Measurements from ENCODE around the gene TNFSF15. TPM values are rescaled to one million over a fixed set of nuclear protein-coding genes. Genes with fewer than 3 reads are reported as not detected.

Gene TNFSF15
- total RNA-seq, 2 experiments from 2014 or later = 0.06 to 0.16 TPM

DNA sequence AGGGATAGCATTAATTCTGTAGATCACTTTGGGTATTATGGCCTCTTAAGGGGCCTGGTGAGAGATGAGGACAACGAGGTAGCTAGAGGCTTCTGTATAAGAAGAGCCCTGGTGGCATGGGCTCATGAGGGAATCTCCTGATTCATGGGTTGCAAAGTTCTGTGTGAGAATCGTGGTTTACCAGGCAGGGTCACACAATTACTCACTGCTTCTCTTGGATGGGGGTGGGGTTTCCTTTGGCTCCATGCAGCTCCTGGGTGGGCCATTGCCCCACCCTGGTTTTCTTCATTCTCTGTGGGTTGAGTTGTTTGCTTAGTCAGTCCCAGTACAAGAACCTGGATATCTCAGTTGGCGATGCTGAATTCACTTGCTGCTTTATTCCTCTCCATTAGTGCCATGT is 30.9 kb upstream of the TNFSF15 start:
- peak; percentile 44 for DNase-seq
- no peak overlapping the region for H3K4me3 Mint-ChIP-seq

DNA sequence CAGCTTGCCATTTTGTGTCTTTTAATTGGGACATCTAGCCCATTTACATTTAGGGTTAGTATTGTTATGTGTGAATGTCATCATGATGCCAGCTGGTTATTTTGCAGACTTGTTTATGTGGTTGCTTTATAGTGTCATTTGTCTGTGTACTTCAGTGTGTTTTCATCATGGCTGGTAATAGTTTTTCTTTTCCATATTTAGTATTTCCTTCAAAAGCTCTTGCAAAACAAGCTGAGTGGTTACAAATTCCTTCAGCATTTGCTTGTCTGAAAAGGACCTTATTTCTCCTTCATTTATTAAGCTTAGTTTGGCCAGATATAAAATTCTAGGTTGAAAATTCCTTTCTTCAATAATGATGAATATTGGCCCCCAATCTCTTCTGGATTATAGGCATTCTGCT is 28.5 kb upstream of the TNFSF15 start:
- ATAC-seq (no peak), DNase-seq (no peak)
- H3K27me3 Mint-ChIP-seq = peaks cover 13% of the 10 kb centered on the region
- H3K9me3 Mint-ChIP-seq (ENCODE audit: low read depth) = no peaks in the 10 kb centered on the region
- H3K36me3 Mint-ChIP-seq = peaks cover 6% of the 10 kb centered on the region
- H3K4me1 Mint-ChIP-seq = peaks cover 21% of the 10 kb centered on the region
- H3K27ac Mint-ChIP-seq = no peak overlapping the region
- H3K4me3 Mint-ChIP-seq = no peak overlapping the region
- CTCF ChIA-PET = no interaction called here

More for the DNA sequence above, 30.9 kb upstream of the TNFSF15 start:
- Mint-ChIP-seq H3K36me3 (peaks cover 13% of the 10 kb centered on the region), H3K4me1 (peaks cover 21% of the 10 kb centered on the region), H3K27me3 (peaks cover 8% of the 10 kb centered on the region), H3K9me3 (ENCODE audit: low read depth) (no peaks in the 10 kb centered on the region), H3K27ac (no peak overlapping the region)
- peak; percentile 42 for ATAC-seq
- CTCF ChIA-PET = interaction anchor here (0.8 kb wide), 1 partner anchor 156 kb away, joined by 3 read pairs; no protein-coding TSS in a partner anchor

DNA sequence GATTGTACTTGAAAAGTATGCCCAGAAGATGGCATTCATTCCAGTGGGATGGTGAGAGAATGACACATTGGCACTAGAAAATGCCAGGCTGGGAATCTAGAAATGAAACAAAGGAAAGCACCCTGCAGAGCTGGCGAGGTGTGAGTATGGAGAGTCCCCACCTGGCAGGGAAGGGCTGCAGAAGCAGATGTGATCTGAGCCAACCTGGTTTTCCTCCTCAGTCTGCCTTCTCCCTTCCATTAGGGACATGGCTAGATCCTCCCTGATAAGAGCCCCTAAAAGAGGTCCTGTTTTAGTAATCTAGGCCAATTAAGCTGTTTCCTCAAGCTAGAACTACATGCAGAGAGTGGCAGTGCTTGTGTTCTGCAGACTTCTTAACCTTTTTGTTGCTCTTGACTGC is 24.7 kb upstream of the TNFSF15 start:
- Mint-ChIP-seq H3K36me3 (peaks cover 10% of the 10 kb centered on the region), H3K4me3 (no peak overlapping the region), H3K9me3 (ENCODE audit: low read depth) (no peaks in the 10 kb centered on the region), H3K27me3 (peaks cover 13% of the 10 kb centered on the region), H3K27ac (no peak overlapping the region), H3K4me1 (peaks cover 10% of the 10 kb centered on the region)
- ATAC-seq (no peak), DNase-seq (no peak)
- CTCF ChIA-PET = no interaction called here

DNA sequence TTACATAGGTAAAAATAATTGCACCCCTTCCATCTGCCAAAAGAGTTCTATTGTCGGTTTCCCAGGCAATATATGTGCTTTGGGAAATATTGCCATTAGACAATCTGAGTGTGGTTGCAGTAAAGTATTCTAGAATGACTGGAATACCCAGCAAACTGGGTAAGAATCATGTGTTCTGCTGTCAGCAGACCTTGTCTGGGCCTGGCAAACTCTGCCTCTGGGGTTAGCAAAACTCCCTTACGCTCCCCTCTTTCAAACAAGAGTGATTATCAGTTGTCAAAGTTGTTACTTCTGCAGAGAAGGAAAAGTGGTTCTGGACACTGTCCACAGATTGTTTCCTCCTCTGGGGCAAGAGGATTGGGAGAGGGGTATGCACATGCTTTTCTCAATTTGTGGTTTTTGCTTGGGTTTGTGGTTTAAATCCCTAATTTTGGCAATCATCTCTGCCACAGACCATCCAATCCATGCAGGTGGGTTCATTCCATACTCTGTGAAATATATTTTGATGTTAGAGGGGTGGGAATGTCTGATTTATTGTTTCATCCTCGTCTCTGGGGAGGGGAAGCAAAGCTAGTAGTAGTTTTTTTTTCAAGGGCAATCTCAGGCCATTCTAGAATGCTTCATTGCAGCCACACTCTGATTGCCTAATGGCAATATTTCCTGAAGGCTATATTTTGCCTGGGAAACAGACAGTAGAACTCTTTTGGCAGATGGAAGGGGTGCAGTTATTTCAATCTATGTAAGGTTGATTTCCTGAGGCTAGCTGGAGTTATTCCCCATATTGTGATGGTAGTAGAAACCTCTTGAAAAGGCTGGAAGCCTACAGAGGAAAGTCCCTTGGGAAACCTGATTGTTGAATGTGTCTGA is 24.0 kb upstream of the TNFSF15 start:
- DNase-seq (no peak), ATAC-seq (no peak)
- Mint-ChIP-seq H3K27me3 (peaks cover 9% of the 10 kb centered on the region), H3K27ac (no peak overlapping the region), H3K4me3 (no peak overlapping the region), H3K4me1 (peaks cover 2% of the 10 kb centered on the region), H3K36me3 (peaks cover 8% of the 10 kb centered on the region), H3K9me3 (ENCODE audit: low read depth) (no peaks in the 10 kb centered on the region)
- CTCF ChIA-PET = no interaction called here

DNA sequence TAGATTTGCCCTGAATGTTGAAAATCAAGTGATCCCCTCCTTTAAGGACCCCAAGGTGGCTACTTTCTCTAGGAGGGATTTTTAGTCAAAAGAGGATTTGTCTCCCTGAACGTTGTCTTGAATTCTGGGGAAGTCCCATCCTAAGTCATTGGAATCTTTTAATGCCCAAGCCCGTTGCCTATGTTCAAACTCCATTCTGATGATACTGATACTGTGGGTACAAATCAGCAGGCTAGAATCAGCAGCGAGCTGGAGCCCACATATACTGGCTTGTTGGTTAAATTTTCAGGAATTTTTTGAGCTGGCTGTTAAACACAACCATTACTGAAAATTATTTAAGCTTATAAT is 22.4 kb upstream of the TNFSF15 start:
- CTCF ChIA-PET = interaction anchor here (1.3 kb wide), 1 partner anchor 147 kb away, joined by 4 read pairs; no protein-coding TSS in a partner anchor
- ATAC-seq (no peak), DNase-seq (no peak)
- H3K4me1 Mint-ChIP-seq = no peaks in the 10 kb centered on the region
- H3K9me3 Mint-ChIP-seq (ENCODE audit: low read depth) = no peaks in the 10 kb centered on the region
- peaks cover 7% of the 10 kb centered on the region for H3K27me3 Mint-ChIP-seq
- peaks cover 8% of the 10 kb centered on the region for H3K36me3 Mint-ChIP-seq
- H3K27ac Mint-ChIP-seq = no peak overlapping the region
- H3K4me3 Mint-ChIP-seq = no peak overlapping the region

DNA sequence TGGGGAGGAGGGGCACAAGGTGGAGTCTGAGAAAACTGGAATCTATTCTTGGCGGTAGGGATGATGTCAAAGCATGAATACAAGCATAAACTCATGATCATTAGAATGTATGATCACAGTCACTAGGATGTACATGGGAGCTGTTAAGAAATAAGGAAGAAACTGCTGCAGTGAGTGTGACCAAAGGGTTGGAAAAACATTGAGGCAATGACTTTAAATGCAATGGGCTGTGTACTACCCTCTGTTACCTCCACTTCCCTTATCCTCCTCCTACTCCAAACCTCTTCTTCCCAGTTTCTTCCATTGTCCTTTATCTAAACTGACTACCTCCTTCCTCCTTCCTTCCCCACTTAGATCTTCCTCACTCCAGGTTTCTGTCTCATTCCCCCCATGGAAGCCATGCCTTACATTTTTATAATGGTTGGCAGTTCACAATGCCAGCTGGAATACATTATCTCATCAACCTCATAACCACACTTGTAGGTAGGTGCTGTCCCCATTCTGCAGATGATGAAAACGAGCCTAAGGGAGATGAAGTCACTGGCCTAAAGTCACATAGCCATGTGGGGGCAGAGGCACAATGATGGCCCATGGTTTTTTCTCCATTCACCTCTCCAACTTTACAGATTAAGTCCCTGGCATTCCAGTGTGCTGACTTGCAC is 21.9 kb upstream of the TNFSF15 start:
- ATAC-seq = no peak
- no peak for DNase-seq
- H3K36me3 Mint-ChIP-seq = peaks cover 8% of the 10 kb centered on the region
- peaks cover 1% of the 10 kb centered on the region for H3K4me1 Mint-ChIP-seq
- H3K27me3 Mint-ChIP-seq = peaks cover 7% of the 10 kb centered on the region
- no peaks in the 10 kb centered on the region for H3K9me3 Mint-ChIP-seq (ENCODE audit: low read depth)
- no peak overlapping the region for H3K27ac Mint-ChIP-seq
- CTCF ChIA-PET = interaction anchor here (1.3 kb wide), 1 partner anchor 147 kb away, joined by 4 read pairs; no protein-coding TSS in a partner anchor
- H3K4me3 Mint-ChIP-seq = no peak overlapping the region

DNA sequence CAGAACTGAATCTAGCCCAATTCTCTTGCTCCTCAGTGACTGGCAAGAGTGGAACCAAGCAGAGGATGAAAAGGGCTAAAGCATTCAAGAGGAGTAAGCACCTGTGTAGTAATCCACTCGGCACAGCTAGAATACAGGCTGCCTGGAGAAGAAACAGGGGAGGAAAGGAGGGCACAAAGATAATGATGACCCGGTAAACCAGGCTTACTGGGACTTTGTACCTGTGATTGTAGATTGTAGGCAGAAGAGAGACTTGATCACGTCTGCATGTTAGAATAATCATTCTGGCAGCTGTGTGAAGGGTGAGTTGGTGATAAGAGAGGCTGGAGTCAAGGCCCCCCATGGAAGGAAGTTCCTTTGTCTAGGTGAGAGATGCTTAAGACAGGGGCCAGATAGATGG is 20.6 kb upstream of the TNFSF15 start:
- Mint-ChIP-seq H3K27me3 (peaks cover 5% of the 10 kb centered on the region), H3K9me3 (ENCODE audit: low read depth) (no peaks in the 10 kb centered on the region), H3K36me3 (peaks cover 4% of the 10 kb centered on the region), H3K4me1 (peaks cover 10% of the 10 kb centered on the region), H3K27ac (no peak overlapping the region), H3K4me3 (no peak overlapping the region)
- CTCF ChIA-PET = no interaction called here
- DNase-seq (no peak), ATAC-seq (no peak)

DNA sequence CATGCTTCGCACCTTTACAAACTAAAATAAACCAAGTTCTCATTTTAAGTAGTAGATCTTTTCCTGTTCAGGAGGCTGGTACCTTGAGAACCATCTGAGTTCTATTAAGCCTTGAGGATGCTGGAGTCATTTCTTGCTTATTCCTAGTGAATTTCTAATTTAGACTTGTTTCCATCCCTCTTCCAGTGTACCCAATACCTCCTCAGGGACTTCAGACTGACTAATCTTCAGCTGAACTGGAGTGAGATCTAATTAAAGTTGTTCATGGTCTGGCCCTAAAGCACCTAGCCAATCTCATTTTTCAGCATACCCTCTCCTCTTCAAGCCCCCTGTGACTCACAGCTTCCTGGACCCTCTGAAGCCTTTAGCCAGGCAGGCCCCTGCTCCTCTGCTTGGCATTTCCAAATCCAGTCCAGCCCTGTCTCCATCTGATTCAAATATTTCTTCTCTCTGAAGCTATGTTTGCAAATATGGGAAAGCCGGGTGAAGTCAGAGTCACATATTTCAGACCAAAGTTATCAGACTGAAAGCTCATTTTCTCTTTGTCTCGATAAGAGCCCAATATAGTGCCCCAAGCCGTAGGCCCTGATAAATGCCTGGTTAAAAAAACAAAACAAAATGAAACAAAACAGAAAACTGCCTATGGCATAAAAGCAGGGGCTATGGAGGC is 19.4 kb upstream of the TNFSF15 start:
- H3K27ac Mint-ChIP-seq = no peak overlapping the region
- no peaks in the 10 kb centered on the region for H3K9me3 Mint-ChIP-seq (ENCODE audit: low read depth)
- peaks cover 3% of the 10 kb centered on the region for H3K27me3 Mint-ChIP-seq
- peaks cover 4% of the 10 kb centered on the region for H3K36me3 Mint-ChIP-seq
- ATAC-seq (no peak), DNase-seq (no peak)
- CTCF ChIA-PET = no interaction called here
- peaks cover 10% of the 10 kb centered on the region for H3K4me1 Mint-ChIP-seq
- H3K4me3 Mint-ChIP-seq = no peak overlapping the region

DNA sequence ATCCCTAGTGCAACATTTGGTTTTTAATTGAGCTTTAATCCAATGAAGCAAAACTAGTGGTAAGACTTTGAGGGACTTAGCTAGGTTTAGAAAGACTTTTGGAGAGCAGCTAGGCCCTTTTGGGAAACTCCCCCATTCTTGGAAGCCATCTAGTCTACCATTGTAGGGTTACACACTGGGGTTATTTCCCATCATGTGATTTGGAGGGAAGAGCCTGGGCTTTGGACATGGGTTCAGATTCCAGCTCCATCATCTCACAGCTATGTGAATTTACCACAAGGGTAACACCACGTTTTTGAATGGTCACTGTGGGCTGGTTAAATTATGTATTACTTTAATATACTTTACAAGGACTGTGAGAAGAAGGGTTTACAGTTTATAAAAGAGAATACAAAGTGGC is 18.3 kb upstream of the TNFSF15 start:
- Mint-ChIP-seq H3K27ac (no peak overlapping the region), H3K27me3 (no peaks in the 10 kb centered on the region), H3K4me3 (no peak overlapping the region), H3K9me3 (ENCODE audit: low read depth) (no peaks in the 10 kb centered on the region), H3K4me1 (peaks cover 10% of the 10 kb centered on the region), H3K36me3 (peaks cover 4% of the 10 kb centered on the region)
- DNase-seq (no peak), ATAC-seq (no peak)
- CTCF ChIA-PET = interaction anchor here (1.0 kb wide), 1 partner anchor 13 kb away, joined by 3 read pairs; no protein-coding TSS in a partner anchor

DNA sequence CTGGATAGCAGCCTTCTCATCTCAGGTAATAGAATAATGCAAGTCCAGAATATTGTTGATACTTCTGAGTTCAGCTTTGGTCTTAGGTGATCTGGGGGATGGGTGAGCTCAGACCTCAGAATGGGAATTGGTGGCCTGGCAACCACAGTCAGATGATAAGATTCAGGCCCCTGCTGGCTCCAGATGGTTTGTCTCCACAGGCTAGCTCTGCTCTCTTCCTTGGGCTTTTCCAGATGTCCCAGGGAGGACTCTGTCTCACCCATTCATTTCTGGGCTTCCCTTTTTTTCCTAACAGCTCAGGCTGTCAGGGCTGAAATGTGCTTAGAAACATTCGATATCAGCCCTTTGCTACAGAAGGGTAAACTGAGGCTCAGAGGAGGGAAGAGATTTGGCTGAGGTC is 17.6 kb upstream of the TNFSF15 start:
- DNase-seq = no peak
- Mint-ChIP-seq H3K4me3 (no peak overlapping the region), H3K27ac (no peak overlapping the region), H3K36me3 (peaks cover 4% of the 10 kb centered on the region), H3K4me1 (peaks cover 10% of the 10 kb centered on the region), H3K27me3 (no peaks in the 10 kb centered on the region), H3K9me3 (ENCODE audit: low read depth) (no peaks in the 10 kb centered on the region)
- no peak for ATAC-seq
- CTCF ChIA-PET = interaction anchor here (1.0 kb wide), 1 partner anchor 13 kb away, joined by 3 read pairs; no protein-coding TSS in a partner anchor

DNA sequence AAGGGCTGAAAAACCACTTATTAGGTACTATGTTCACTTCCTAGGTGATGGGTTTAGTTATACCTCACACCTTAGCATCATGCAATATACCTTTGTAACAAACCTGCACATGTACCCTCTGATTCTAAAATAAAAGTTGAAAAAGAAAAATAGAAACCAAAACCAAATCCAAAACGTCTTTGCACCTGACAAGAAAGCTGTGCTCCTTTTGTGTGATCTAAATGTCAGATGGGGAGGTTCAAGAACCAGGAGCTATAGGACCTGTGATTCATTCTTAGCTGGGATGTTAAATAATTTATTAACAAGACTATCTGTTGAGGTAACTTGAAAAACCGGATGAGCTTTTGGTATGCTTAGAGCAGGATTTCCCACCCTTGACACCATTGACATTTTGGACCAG is 16.9 kb upstream of the TNFSF15 start:
- H3K9me3 Mint-ChIP-seq (ENCODE audit: low read depth) = no peaks in the 10 kb centered on the region
- no peak for ATAC-seq
- no peak overlapping the region for H3K4me3 Mint-ChIP-seq
- CTCF ChIA-PET = no interaction called here
- H3K36me3 Mint-ChIP-seq = peaks cover 2% of the 10 kb centered on the region
- no peak for DNase-seq
- H3K4me1 Mint-ChIP-seq = peaks cover 10% of the 10 kb centered on the region
- no peaks in the 10 kb centered on the region for H3K27me3 Mint-ChIP-seq
- no peak overlapping the region for H3K27ac Mint-ChIP-seq

DNA sequence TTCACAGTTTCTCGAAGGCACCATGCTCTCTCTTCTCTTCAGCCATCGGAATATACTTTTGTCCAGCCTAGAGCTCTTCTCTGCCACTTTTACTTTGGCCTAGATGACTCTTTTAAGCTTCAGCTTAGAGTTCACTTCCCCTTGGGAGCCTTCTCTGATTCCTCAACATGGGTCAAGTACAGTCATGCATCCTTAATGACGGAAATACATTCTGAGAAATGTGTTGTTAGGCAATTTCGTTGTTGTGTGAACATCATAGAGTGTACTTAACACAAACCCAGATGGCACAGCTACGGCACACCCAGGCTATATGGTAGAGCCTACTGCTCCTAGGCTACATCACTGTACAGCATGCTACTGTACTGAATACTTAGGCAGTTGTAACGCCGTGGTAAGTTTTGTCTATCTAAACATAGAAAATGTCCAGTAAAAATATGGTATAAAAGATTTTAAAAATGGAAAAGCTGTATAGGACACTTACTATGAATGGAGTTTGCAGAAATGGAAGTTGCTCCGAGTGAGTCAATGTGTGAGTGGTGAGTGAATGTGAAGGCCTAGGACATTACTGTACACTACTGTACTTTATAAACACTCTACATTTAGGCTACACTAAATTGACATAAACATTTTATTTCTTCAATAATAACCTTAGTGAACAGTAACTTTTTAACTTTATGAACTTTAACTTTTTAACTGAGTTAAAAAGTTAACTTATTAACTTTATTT is 15.1 kb upstream of the TNFSF15 start:
- H3K9me3 Mint-ChIP-seq (ENCODE audit: low read depth) = no peaks in the 10 kb centered on the region
- H3K36me3 Mint-ChIP-seq = no peaks in the 10 kb centered on the region
- peaks cover 7% of the 10 kb centered on the region for H3K27me3 Mint-ChIP-seq
- H3K4me3 Mint-ChIP-seq = no peak overlapping the region
- CTCF ChIA-PET = no interaction called here
- peaks cover 10% of the 10 kb centered on the region for H3K4me1 Mint-ChIP-seq
- ATAC-seq (no peak), DNase-seq (no peak)
- no peak overlapping the region for H3K27ac Mint-ChIP-seq

DNA sequence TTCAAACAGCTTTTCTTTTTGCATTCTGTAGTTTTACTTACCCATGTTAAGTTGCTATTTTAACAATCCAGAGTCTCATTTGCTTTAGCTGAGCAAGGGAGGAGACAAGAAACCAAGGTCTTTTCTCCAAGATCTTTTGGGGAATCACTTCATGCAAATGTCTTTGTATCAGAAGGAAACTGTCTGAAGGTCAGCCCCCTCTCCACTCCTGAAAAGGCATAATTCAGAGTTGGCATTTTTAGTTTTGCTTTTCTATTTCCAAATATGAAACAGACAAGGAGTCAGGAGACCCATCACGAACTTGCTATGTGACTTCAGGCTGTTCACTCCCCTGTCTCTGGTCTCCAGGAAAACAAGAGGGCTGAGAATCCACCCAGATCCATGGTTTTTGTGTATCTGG is 12.3 kb upstream of the TNFSF15 start:
- H3K4me1 Mint-ChIP-seq = peaks cover 18% of the 10 kb centered on the region

More for the DNA sequence above, 12.3 kb upstream of the TNFSF15 start:
- CTCF ChIA-PET = no interaction called here
- DNase-seq = no peak
- Mint-ChIP-seq H3K27me3 (peaks cover 10% of the 10 kb centered on the region), H3K36me3 (no peaks in the 10 kb centered on the region), H3K9me3 (ENCODE audit: low read depth) (no peaks in the 10 kb centered on the region), H3K27ac (no peak overlapping the region), H3K4me3 (no peak overlapping the region)
- no peak for ATAC-seq
